ENCODE measurements around the gene TPX2. TPM values are rescaled to one million over a fixed set of nuclear protein-coding genes. Genes with fewer than 3 reads are reported as not detected.

Gene TPX2
- total RNA-seq, 4 donors from 2014 or later, result 0.39 to 2.0 (median 0.82) TPM

GRCh38 chr20:31693987-31694661 lies 45.0 kb upstream of the TPX2 start:
- Histone ChIP-seq H3K4me1 (peaks cover 29 to 60% of the 10 kb centered on the region in 2 donors), H3K27me3 (no peaks in the 10 kb centered on the region), H3K27ac (peak overlapping the region; percentile 15 to 89 (median 57)), H3K9me3 (no peaks in the 10 kb centered on the region), H3K36me3 (peaks cover 0 to 2% of the 10 kb centered on the region in 2 donors), H3K4me3 (replicated peaks in 1 of 3) (no peak overlapping the region)
- DNase-seq, result no peak
- WGBS, 2 donors, result 71% methylated on average over 4 of the region's 4 CpGs
- intact Hi-C loops (cut with DNase I), result no loop called here
- TF ChIP-seq CTCF (IDR thresholded peaks at IDR 0.05) (no peak), POLR2A (IDR thresholded peaks at IDR 0.05) (no peak)

GRCh38 chr20:31694842-31695593 lies 44.1 kb upstream of the TPX2 start:
- no peaks in the 10 kb centered on the region for H3K9me3 ChIP-seq
- WGBS, 2 donors, result 81 to 93% methylated on average over 5 of the region's 5 CpGs
- peak overlapping the region; percentile 15 to 89 (median 57) for H3K27ac ChIP-seq
- peaks cover 0 to 2% of the 10 kb centered on the region in 2 donors for H3K36me3 ChIP-seq
- no peak overlapping the region for H3K4me3 ChIP-seq (replicated peaks in 1 of 3)
- DNase-seq, result no peak
- intact Hi-C loops (cut with DNase I), result no loop called here
- H3K27me3 ChIP-seq, result no peaks in the 10 kb centered on the region
- TF ChIP-seq CTCF (IDR thresholded peaks at IDR 0.05), result no peak
- no peak for TF ChIP-seq POLR2A (IDR thresholded peaks at IDR 0.05)
- peaks cover 38 to 69% of the 10 kb centered on the region in 2 donors for H3K4me1 ChIP-seq

- Histone ChIP-seq H3K27ac (peak overlapping the region in 2 of 3 donors; percentile 57 to 89), H3K4me1 (peaks cover 47 to 80% of the 10 kb centered on the region in 2 donors), H3K27me3 (no peaks in the 10 kb centered on the region), H3K9me3 (no peaks in the 10 kb centered on the region), H3K36me3 (no peaks in the 10 kb centered on the region), H3K4me3 (replicated peaks in 1 of 3) (no peak overlapping the region)
- intact Hi-C loops (cut with DNase I), result no loop called here
- DNase-seq, result peak in 1 of 2 donors; percentile 26
- 90 to 92% methylated on average over 12 of the region's 12 CpGs for WGBS, 2 donors
- TF ChIP-seq POLR2A (IDR thresholded peaks at IDR 0.05) (no peak), CTCF (IDR thresholded peaks at IDR 0.05) (no peak)
Observed at GRCh38 chr20:31695849-31696804, 43.0 kb upstream of the TPX2 start.

- Histone ChIP-seq H3K36me3 (no peaks in the 10 kb centered on the region), H3K4me3 (replicated peaks in 1 of 3) (no peak overlapping the region), H3K4me1 (peaks cover 54 to 85% of the 10 kb centered on the region in 2 donors), H3K9me3 (no peaks in the 10 kb centered on the region), H3K27me3 (no peaks in the 10 kb centered on the region), H3K27ac (peak overlapping the region; percentile 71 to 90 (median 89))
- no peak for TF ChIP-seq CTCF (IDR thresholded peaks at IDR 0.05)
- no peak for DNase-seq
- intact Hi-C loops (cut with DNase I), result no loop called here
- 86 to 97% methylated on average over 8 of the region's 8 CpGs for WGBS, 2 donors
Observed at GRCh38 chr20:31698243-31698802, 40.8 kb upstream of the TPX2 start.
